Hepatic stellate cell (primary cell): ENCODE results near the gene THOP1.
"Not testable (repeated sequence)": the region's sequence is repeated elsewhere in the genome, so short reads cannot be mapped to it uniquely, and the experiment has no call there.

Source experiments
- DNase-seq: peaks from one replicate; pipeline ENCODE4 v3.0.0; 2011; ENCODE audit warnings: low spot score

Gene THOP1

GRCh38 chr19:2782936-2783780, 2.1 kb upstream of the THOP1 start, which contains the start of gene SGTA:
Gene SGTA, minus strand, starts transcription at chr19:2783273. Its CDS starts 14,205 bp downstream, at chr19:2769068.
- DNase-seq = peak; percentile 99

DNA sequence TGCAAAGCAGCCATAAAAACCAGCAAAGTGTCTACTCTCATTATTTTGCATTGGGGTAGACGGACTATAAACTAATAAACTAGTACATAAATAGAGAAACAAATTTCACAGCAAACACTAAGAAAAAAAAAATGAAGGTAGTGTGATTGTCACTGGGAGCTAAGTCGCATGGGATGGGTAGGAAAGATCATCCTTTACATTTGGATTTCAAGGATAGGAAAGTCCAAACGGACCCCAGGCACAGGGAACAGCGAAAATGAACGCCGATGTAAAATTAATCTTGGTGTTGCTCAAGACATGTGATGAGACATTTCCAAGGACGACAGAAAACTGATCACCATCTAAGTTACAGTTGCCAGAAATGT, 1.5 kb upstream of the THOP1 start:
- no peak for DNase-seq

DNA sequence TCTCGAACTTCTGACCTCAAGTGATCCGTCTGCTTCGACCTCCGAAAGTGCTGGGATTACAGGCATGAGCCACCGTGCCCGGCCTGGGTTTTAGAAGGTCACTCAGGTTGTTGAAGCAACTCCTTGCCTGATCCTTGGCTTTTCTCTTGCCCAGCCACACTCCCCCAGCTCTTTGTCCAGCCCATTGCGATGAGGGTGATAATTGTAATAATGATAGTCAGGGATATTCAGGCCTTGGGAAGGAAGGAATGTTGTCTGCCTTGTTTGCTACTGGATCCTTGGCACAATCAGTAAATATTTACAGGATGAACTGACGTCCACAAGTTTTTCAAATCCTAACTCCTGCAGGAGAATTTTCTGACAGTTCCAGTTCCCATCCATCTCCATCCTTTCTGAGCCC, 1.8 kb downstream of the THOP1 start:
- no peak for DNase-seq

DNA sequence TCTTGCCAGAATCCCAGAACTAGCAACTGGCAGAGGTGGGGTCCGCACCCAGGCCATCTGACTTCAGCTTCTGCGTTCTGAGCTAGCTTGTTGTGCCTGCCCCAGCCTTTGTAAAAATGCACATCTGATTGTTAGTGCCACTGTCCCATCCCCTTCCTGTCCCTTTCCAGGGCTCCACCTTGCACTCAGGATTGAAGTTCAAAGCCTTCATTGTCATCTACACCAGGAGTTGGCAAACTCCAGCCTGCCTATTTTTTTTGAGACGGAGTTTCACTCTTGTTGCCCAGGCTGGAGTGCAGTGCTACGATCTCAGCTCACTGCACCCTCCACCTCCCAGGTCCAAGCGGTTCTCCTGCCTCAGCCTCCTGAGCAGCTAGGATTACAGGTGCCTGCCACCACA, 2.9 kb downstream of the THOP1 start:
- no peak for DNase-seq

- DNase-seq = no peak
These were observed 4.9 kb downstream of the THOP1 start for GRCh38 chr19:2790194-2790556.

GRCh38 chr19:2790557-2791271, 5.4 kb downstream of the THOP1 start:
- DNase-seq = no peak

GRCh38 chr19:2791440-2791839, 6.1 kb downstream of the THOP1 start:
- no peak for DNase-seq

- no peak for DNase-seq
These were observed 6.6 kb downstream of the THOP1 start for GRCh38 chr19:2791876-2792275.

DNA sequence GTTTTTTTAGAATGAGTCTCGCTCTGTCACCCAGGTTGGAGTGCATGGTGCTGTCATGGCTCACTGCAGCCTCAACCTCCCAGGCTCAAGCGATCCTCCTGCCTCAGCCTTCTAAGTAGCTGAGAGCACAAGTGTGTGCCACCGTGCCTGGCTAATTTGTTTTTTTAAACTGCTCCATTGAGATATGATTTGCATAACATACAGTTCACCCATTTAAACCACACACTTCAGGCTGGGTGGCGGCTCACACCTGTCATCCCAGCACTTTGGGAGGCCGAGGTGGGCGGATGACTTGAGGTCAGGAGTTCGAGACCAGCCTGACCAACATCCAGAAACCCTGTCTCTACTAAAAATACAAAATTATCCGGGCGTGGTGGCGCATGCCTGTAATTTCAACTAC, 7.4 kb downstream of the THOP1 start:
- DNase-seq = not testable (repeated sequence)

DNA sequence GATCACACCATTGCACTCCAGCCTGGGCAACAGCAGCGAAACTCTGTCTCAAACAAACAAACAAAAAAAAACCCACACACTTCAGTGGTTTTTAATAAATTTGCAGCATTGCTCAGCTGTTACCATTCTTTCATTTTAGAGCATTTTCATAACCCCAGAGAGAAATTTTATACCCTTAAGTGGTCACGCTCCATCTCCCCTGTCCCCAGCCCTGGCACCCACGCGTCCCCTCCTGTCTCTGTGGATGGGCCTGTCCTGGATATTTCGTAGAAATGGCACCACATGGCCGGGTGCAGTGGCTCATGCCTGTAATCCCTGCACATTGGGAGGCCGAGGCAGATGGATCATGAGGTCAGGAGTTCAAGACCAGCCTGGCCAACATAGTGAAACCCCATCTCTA, 7.8 kb downstream of the THOP1 start:
- no peak for DNase-seq

DNA sequence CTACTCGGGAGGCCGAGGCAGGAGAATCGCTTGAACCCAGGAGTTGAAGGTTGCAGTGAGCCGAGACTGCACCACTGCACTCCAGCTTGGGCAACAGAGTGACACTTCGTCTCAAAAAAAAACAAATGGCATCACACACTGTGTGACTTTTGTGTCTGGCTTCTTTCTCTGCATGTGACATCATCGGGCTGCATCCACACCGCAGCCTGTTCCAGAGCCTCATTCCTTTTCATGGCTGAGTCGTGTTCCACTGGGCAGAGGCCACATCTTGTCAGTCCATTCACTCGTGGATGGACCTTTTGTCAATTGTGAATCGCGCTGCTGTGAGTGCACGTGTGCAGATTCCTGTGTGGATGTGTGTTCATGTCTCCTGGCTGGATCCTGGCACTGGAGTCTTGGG, 8.3 kb downstream of the THOP1 start:
- DNase-seq = no peak

- no peak for DNase-seq
These were observed 10.7 kb downstream of the THOP1 start for GRCh38 chr19:2795827-2796658.

DNA sequence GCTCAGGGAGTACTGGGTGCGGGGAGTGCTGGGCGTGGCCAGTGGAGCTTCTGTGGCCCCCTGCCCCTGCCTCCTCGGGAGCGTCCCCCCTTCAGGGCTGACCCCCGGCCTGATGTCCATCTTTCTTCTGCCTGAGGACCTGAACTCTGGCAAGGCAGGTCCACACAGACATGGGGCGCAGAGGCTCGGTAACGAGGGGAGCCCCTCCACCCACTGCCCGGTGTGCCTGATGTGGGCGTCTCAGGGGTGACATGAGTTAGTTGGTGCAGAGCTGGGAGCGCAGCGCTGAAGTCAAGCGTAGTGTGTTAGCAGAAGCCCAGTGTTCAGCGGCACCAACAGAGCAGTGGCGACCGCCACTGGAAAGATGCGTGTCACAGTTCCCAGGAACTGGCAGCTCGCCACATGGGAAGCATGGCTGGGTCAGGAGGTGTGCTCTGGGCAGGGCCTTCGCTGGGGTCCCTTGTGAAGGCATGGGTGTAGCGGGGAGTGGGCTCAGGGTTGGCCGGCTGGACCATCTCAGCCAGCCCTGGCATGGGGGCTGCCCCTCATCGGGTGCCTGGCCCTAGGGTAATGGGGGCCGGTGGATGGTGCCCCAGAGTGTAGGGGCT, 11.5 kb downstream of the THOP1 start:
- DNase-seq = no peak

- no peak for DNase-seq
These were observed 12.0 kb downstream of the THOP1 start for GRCh38 chr19:2797280-2797679.

- DNase-seq = no peak
These were observed 12.9 kb downstream of the THOP1 start for GRCh38 chr19:2798158-2798685.

DNA sequence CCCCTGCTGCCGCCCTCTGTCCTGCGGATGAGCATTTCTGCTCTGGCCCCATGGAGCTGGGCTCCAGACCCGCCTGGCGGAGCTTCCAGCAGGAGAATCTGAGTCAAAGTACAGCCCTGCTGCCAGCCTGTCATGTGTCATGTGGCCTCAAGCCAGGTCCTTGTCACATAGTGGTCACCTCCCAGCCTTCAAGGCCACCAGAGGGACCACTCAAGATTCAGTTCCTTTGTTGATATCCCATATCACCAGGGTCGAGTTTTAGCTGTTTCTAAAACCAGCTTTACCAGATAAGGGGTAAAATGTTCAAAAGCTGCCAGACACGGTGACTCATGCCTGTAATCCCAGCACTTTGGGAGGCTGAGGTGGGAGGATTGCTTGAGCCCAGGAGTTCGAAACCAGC, 13.4 kb downstream of the THOP1 start:
- no peak for DNase-seq

DNA sequence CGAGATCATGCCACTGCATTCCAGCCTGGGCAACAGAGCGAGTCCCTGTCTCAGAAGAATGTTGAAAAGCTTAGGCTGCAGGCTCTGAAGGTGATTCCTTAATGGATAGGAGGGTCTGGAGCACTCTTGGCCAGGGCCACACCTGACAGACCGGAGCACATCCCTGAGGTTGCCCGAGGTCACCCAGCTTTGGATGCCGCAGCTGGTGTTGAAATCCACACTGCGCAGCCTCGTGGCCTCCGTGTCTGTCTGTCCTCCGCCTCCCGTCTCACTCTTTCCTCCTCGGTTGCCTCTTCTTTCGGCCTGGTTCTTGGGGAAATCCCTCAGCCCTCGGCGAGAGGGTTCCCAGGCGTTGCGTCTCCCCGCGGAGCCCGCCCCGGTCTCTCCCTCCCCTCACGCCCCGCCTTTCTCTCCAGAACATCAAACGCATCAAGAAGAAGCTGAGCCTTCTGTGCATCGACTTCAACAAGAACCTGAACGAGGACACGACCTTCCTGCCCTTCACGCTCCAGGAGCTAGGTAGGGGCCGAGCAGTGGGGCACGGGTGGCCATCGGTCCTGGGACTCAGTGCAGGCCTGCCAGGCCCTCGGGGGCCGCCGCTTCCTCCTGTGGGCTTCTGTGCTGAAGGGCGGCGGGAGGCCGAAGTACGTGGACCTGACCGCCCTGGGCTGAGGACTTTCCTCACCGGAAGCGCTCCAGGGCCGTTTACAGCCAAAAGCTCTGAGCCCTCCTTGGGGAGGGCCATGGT, 14.1 kb downstream of the THOP1 start:
- no peak for DNase-seq

DNA sequence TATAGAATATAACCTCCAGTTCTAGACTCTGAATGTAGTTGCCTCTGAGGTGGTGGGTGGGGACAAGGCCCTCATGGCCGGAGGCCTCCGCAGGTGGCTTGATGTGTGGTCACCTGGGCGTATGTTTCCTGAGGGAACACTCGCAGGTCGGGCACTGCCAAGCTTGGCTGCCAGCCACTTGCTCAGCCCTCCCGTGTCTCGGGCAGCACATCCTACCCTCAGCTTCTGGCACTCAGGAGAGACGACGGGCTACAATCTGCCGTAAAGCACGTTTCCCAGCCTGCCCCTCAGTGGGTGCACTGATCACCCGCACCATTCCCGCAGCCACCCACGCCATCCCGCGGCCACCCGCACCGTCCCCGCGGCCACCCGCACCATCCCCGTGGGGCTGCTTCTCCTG, 15.2 kb downstream of the THOP1 start:
- DNase-seq = no peak

DNA sequence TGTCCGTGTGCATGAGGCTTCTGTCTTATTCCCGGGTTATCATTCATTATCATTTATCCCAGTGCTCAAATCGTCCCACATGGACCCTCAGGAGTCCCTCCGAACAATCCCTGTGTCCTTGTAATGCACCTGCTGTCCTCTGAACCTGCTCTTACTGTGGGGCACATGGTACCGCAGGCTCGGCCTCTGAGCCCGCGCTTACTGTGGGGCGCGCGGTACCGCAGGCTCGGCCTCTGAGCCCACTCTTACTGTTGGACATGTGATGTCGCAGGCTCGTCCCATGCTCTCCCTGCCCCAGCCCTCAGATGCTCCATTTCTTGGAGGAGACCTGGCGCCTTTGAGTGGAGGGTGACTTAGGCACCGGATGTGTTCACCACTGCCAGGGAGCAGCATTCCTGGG, 17.5 kb downstream of the THOP1 start:
- DNase-seq = no peak

- DNase-seq = no peak
These were observed 18.3 kb downstream of the THOP1 start for GRCh38 chr19:2803486-2804155.
